CD14-positive monocyte (primary cell): ENCODE results near the gene LCE5A. TPM values are rescaled to one million over a fixed set of nuclear protein-coding genes. Genes with fewer than 3 reads are reported as not detected.
"Not testable (repeated sequence)": the region's sequence is repeated elsewhere in the genome, so short reads cannot be mapped to it uniquely, and the experiment has no call there.

Source experiments
- DNase-seq, 3 donors: peaks; one replicate each; pipeline ENCODE4 v3.0.0-alpha.2; 2011 to 2022
- H2AFZ ChIP-seq: 2 replicates; pipeline ENCODE4 v1.6.0; 2012; ENCODE audit warnings: mild to moderate bottlenecking, low read depth, low read length, inconsistent platforms; ENCODE audit not compliant: insufficient read depth, poor library complexity, severe bottlenecking
- H3K27ac ChIP-seq, 2 donors: 1 replicate in 1 of 2; 2 replicates in 1 of 2; pipeline ENCODE4 v1.5.1; 2012 to 2013; ENCODE audit warnings: low read length in 2 of 2, control low read depth in 1 of 2, inconsistent platforms in 1 of 2, low read depth in 1 of 2, mild to moderate bottlenecking in 1 of 2
- H3K27me3 ChIP-seq, 2 donors: one replicate each; pipeline versions ENCODE4 v1.6.0 to v1.6.1; 2011 to 2013; ENCODE audit warnings: low read length in 2 of 2; ENCODE audit not compliant: control insufficient read depth in 2 of 2, insufficient read depth in 2 of 2
- H3K36me3 ChIP-seq, 2 donors: replicated peaks in 1 of 2; 1 replicate in 1 of 2; 2 replicates in 1 of 2; pipeline versions ENCODE4 v1.5.1 to v1.6.1; 2012 to 2013; ENCODE audit warnings: low read length in 2 of 2, control low read depth in 1 of 2, inconsistent platforms in 1 of 2, mild to moderate bottlenecking in 1 of 2; ENCODE audit not compliant: insufficient read depth in 2 of 2, control insufficient read depth in 1 of 2
- H3K4me1 ChIP-seq, 2 donors: 1 replicate in 1 of 2; 2 replicates in 1 of 2; pipeline versions ENCODE4 v1.5.1 to v1.6.1; 2012 to 2013; ENCODE audit warnings: low read length in 2 of 2, control low read depth in 1 of 2, inconsistent platforms in 1 of 2, mild to moderate bottlenecking in 1 of 2, moderate library complexity in 1 of 2; ENCODE audit not compliant: insufficient read depth in 2 of 2, control insufficient read depth in 1 of 2
- H3K4me2 ChIP-seq: replicated peaks from 2 replicates; pipeline ENCODE3; 2012; ENCODE audit warnings: low read length, moderate library complexity, mild to moderate bottlenecking; ENCODE audit not compliant: poor library complexity, severe bottlenecking; ENCODE audit errors: extremely low read depth
- H3K4me3 ChIP-seq, 3 experiments: fragments of 200-600 bp in 1 of 3; sonication (generic) in 1 of 3; replicated peaks in 1 of 3; 1 replicate in 2 of 3; 2 replicates in 1 of 3; pipeline ENCODE4 v1.5.1; 2011 to 2013; ENCODE audit warnings: low read length in 3 of 3, mild to moderate bottlenecking in 3 of 3, control low read depth in 2 of 3, low read depth in 2 of 3, inconsistent platforms in 1 of 3, moderate library complexity in 1 of 3
- H3K79me2 ChIP-seq: 2 replicates; pipeline ENCODE4 v1.6.0; 2012; ENCODE audit warnings: mild to moderate bottlenecking, control low read depth, inconsistent platforms, low read length, moderate library complexity; ENCODE audit not compliant: insufficient read depth
- H3K9ac ChIP-seq: 2 replicates; pipeline ENCODE4 v1.6.0; 2017; ENCODE audit warnings: low read length, mild to moderate bottlenecking; ENCODE audit not compliant: insufficient read depth, poor library complexity, severe bottlenecking
- H3K9me3 ChIP-seq, 2 donors: replicated peaks in 1 of 2; 1 replicate in 1 of 2; 2 replicates in 1 of 2; pipeline versions ENCODE4 v1.5.1 to v1.6.1; 2012 to 2013; ENCODE audit warnings: low read length in 2 of 2, control low read depth in 1 of 2; ENCODE audit not compliant: control insufficient read depth in 1 of 2, insufficient read depth in 1 of 2
- H4K20me1 ChIP-seq: 2 replicates; pipeline ENCODE4 v1.6.0; 2012; ENCODE audit warnings: mild to moderate bottlenecking, low read length, control low read depth, moderate library complexity; ENCODE audit not compliant: insufficient read depth
- H3K27ac Mint-ChIP-seq, 7 donors: one replicate each; pipeline ENCODE4 v1.8.0; 2020; ENCODE audit warnings: mild to moderate bottlenecking in 7 of 7, mixed read lengths in 7 of 7, moderate library complexity in 6 of 7, inconsistent platforms in 2 of 7
- H3K27me3 Mint-ChIP-seq, 3 donors: one replicate each; pipeline ENCODE4 v1.8.0; 2021 to 2022; ENCODE audit warnings: low read depth in 3 of 3, mild to moderate bottlenecking in 3 of 3, mixed read lengths in 3 of 3, moderate library complexity in 3 of 3, inconsistent platforms in 1 of 3
- H3K36me3 Mint-ChIP-seq, 2 donors: one replicate each; pipeline ENCODE4 v1.8.0; 2020; ENCODE audit warnings: mixed read lengths in 2 of 2, inconsistent platforms in 1 of 2, mild to moderate bottlenecking in 1 of 2
- H3K4me1 Mint-ChIP-seq: one replicate; pipeline ENCODE4 v1.8.0; 2020; ENCODE audit warnings: mild to moderate bottlenecking, mixed read lengths
- H3K4me3 Mint-ChIP-seq, 2 donors: one replicate each; pipeline ENCODE4 v1.8.0; 2020; ENCODE audit warnings: mild to moderate bottlenecking in 2 of 2, mixed read lengths in 2 of 2, moderate library complexity in 1 of 2
- H3K9me3 Mint-ChIP-seq, 7 donors: one replicate each; pipeline ENCODE4 v1.8.0; 2020 to 2022; ENCODE audit warnings: mixed read lengths in 7 of 7, mild to moderate bottlenecking in 6 of 7, moderate library complexity in 6 of 7, inconsistent platforms in 2 of 7
- WGBS: methylation state at CpG from one replicate; pipeline ENCODE4 v1.1.5; 2013; ENCODE audit warnings: missing lambda C conversion rate; ENCODE audit not compliant: insufficient coverage; 5-methylcytosine and 5-hydroxymethylcytosine counted together
- intact Hi-C, 2 donors: fragments of 100-400 bp; cut with micrococcal nuclease; formaldehyde crosslinking; loops; one replicate each; pipeline versions ENCODE4 v1.15.0 to v1.15.1; 2023
- polyA plus RNA-seq, 3 donors: library from polyadenylated mRNA; depleted of rRNA in 1 of 3; unstranded in 2 of 3; stranded (reverse) in 1 of 3; fragments of 300-500 nt in 2 of 3; fragments of >200 nt in 1 of 3; fragmentation: Illumina TruSeq in 2 of 3; gene quantifications; 1 replicate in 2 of 3; 2 replicates in 1 of 3; pipeline ENCODE4 v1.2.3, GENCODE V29; 2012 to 2021
- TF ChIP-seq, protein P1 (sequence below): fragments of 200-600 bp; IDR thresholded peaks from one replicate; pipeline ENCODE4 v1.8.0; 2022; ENCODE audit warnings: antibody characterized with exemption, mild to moderate bottlenecking

Gene LCE5A
- polyA plus RNA-seq, 3 donors, result not detected

DNA sequence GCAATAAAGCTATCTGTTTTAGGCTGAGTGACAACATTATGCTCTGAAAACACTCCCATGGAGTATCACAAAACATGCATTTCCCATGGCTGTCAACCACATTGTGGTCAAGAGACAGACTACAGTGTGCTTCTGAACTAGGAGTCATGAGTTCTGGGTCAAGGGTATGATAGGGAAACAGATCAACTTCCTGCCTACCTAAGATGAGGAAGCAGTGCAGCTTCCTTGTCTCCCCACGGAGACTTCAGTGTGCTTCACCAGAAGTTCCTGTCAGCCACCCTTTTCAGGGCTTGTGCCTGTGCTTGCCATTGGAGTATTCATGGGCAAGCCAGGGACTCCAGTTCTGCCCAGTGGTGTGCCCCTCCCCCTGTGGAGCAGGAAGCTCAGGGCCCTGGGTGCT lies 36.1 kb downstream of the LCE5A start:
- H3K9ac ChIP-seq, result no peak overlapping the region
- H4K20me1 ChIP-seq, result no peaks in the 10 kb centered on the region
- Mint-ChIP-seq H3K9me3 (peaks cover 0 to 7% (median 1%) of the 10 kb centered on the region in 7 donors), H3K4me3 (no peak overlapping the region), H3K27me3 (peaks cover 0 to 3% (median 1%) of the 10 kb centered on the region in 3 donors), H3K36me3 (no peaks in the 10 kb centered on the region), H3K27ac (no peak overlapping the region), H3K4me1 (no peaks in the 10 kb centered on the region)
- H2AFZ ChIP-seq, result no peak overlapping the region
- no peaks in the 10 kb centered on the region for H3K79me2 ChIP-seq
- H3K4me1 ChIP-seq, result no peaks in the 10 kb centered on the region
- no peaks in the 10 kb centered on the region for H3K27me3 ChIP-seq
- H3K4me3 ChIP-seq, result no peak overlapping the region
- H3K36me3 ChIP-seq, result no peaks in the 10 kb centered on the region
- no peak overlapping the region for H3K27ac ChIP-seq
- intact Hi-C loops, result no loop called here
- H3K4me2 ChIP-seq, result no peak overlapping the region
- DNase-seq, result no peak
- 0% methylated on average over 1 of the region's 1 CpG for WGBS
- TF ChIP-seq, protein P1, sequence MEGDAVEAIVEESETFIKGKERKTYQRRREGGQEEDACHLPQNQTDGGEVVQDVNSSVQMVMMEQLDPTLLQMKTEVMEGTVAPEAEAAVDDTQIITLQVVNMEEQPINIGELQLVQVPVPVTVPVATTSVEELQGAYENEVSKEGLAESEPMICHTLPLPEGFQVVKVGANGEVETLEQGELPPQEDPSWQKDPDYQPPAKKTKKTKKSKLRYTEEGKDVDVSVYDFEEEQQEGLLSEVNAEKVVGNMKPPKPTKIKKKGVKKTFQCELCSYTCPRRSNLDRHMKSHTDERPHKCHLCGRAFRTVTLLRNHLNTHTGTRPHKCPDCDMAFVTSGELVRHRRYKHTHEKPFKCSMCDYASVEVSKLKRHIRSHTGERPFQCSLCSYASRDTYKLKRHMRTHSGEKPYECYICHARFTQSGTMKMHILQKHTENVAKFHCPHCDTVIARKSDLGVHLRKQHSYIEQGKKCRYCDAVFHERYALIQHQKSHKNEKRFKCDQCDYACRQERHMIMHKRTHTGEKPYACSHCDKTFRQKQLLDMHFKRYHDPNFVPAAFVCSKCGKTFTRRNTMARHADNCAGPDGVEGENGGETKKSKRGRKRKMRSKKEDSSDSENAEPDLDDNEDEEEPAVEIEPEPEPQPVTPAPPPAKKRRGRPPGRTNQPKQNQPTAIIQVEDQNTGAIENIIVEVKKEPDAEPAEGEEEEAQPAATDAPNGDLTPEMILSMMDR, result no peak
- no peaks in the 10 kb centered on the region for H3K9me3 ChIP-seq

DNA sequence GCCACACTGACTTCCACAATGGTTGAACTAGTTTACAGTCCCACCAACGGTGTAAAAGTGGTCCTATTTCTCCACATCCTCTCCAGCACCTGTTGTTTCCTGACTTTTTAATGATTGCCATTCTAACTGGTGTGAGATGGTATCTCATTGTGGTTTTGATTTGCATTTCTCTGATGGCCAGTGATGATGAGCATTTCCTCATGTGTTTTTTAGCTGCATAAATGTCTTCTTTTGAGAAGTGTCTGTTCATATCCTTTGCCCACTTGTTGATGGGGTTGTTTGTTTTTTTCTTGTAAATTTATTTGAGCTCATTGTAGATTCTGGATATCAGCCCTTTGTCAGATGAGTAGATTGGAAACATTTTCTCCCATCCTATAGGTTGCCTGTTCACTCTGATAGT lies 37.8 kb downstream of the LCE5A start:
- H3K4me3 ChIP-seq, H3K4me2 ChIP-seq, H2AFZ ChIP-seq, H3K4me3 Mint-ChIP-seq, H3K36me3 ChIP-seq, H3K27me3 ChIP-seq, H3K4me1 ChIP-seq, H3K4me1 Mint-ChIP-seq, H3K36me3 Mint-ChIP-seq, H3K27ac ChIP-seq, H3K27me3 Mint-ChIP-seq, H3K9me3 ChIP-seq, H3K9ac ChIP-seq, intact Hi-C loops, H4K20me1 ChIP-seq, H3K27ac Mint-ChIP-seq, H3K79me2 ChIP-seq, DNase-seq: not testable (repeated sequence)
- peaks cover 0 to 15% (median 6%) of the 10 kb centered on the region in 7 donors for H3K9me3 Mint-ChIP-seq
- no CpG with 5 or more reads among the region's 1 CpG for WGBS

Other genes starting within 250 kb of the LCE5A start
- not detected for gene FLG, start 185.6 kb upstream of the LCE5A start, polyA plus RNA-seq
- gene FLG2, start 150.8 kb upstream of the LCE5A start, polyA plus RNA-seq, result not detected
- gene CRNN, start 96.5 kb upstream of the LCE5A start, polyA plus RNA-seq, result not detected
- not detected for gene CRCT1, start 3.7 kb downstream of the LCE5A start, polyA plus RNA-seq
- not detected for gene LCE3E, start 56.0 kb downstream of the LCE5A start, polyA plus RNA-seq
- gene LCE3D, start 69.7 kb downstream of the LCE5A start, polyA plus RNA-seq, result not detected
- not detected for gene LCE3C, start 89.4 kb downstream of the LCE5A start, polyA plus RNA-seq
- gene LCE3B, start 103.0 kb downstream of the LCE5A start, polyA plus RNA-seq, result not detected
- not detected for gene LCE3A, start 112.3 kb downstream of the LCE5A start, polyA plus RNA-seq
- gene LCE2D, start 152.6 kb downstream of the LCE5A start, polyA plus RNA-seq, result not detected
- gene LCE2C, start 164.5 kb downstream of the LCE5A start, polyA plus RNA-seq, result not detected
- gene LCE2B, start 175.3 kb downstream of the LCE5A start, polyA plus RNA-seq, result not detected
- gene LCE2A, start 187.5 kb downstream of the LCE5A start, polyA plus RNA-seq, result not detected
- gene LCE4A, start 197.4 kb downstream of the LCE5A start, polyA plus RNA-seq, result not detected
- not detected for gene KPRP, start 247.2 kb downstream of the LCE5A start, polyA plus RNA-seq